ENCODE data around the gene HCAR2.

- TF ChIP-seq CTCF (IDR thresholded peaks at IDR 0.05 in 4 of 5, conservative IDR thresholded peaks at IDR 0.05 in 1 of 5) (no peak), POLR2A (IDR thresholded peaks at IDR 0.05) (no peak)
Observed at GRCh38 chr12:122738571-122738970, 35.4 kb upstream of the HCAR2 start.

Measured in gastrocnemius medialis (tissue), 4 donors.